Mucosa of descending colon (tissue), 3 donors: ENCODE measurements around the gene RBFOX2. TPM values are rescaled to one million over a fixed set of nuclear protein-coding genes. Genes with fewer than 3 reads are reported as not detected.
A peak's percentile ranks its signal among the peaks of the same experiment; 100 is the strongest.

Experiments used
- ATAC-seq: fragments of 200-7000 bp; cut with Tn5 transposase; one replicate; pipeline ENCODE4 v1.9.1; 2020; ENCODE audit warnings: mild to moderate bottlenecking, moderate library complexity
- DNase-seq, 3 donors: peaks; one replicate each; pipeline ENCODE4 v3.0.0-alpha.2; 2020
- H3K36me3 ChIP-seq: fragments of 200-600 bp; one replicate; pipeline ENCODE4 v1.8.0; 2021; ENCODE audit warnings: low read depth, mild to moderate bottlenecking
- H3K4me1 ChIP-seq: fragments of 200-600 bp; one replicate; pipeline ENCODE4 v1.8.0; 2021; ENCODE audit warnings: low read depth, mild to moderate bottlenecking
- H3K4me3 ChIP-seq: fragments of 200-600 bp; one replicate; pipeline ENCODE4 v1.8.0; 2021; ENCODE audit warnings: mild to moderate bottlenecking
- H3K9me3 ChIP-seq: fragments of 200-600 bp; one replicate; pipeline ENCODE4 v1.8.0; 2021; ENCODE audit warnings: mild to moderate bottlenecking
- CTCF ChIP-seq: fragments of 200-600 bp; IDR thresholded peaks from one replicate; pipeline ENCODE4 v1.8.0; 2022; ENCODE audit warnings: antibody characterized with exemption, mild to moderate bottlenecking
- intact Hi-C, 2 donors: fragments of 100-400 bp; cut with DNase I in 1 of 2; cut with micrococcal nuclease in 1 of 2; formaldehyde crosslinking; loops; one replicate each; pipeline versions ENCODE4 v1.11.0 to v1.11.1; 2022; cut with DNase I, micrococcal nuclease
- total RNA-seq, 3 donors: library from RNA; stranded (reverse); fragmentation: NEBNext Ultra II Directional in 2 of 3; extraction: Animal tissue kit (Norgen Biotek cat#: 25700) in 2 of 3; gene quantifications; one replicate each; pipeline versions ENCODE4 v1.2.1 to v1.2.4, GENCODE V29; 2021 to 2023
- donor health status: DM: no; HTN: no; CAD: no; lungs with moderate emphysema.
- donor health status: DM: no; HTN: no; CAD: no.
- donor health status: DM: no; HTN: yes; CAD: no.

RBFOX2 gene
- total RNA-seq, 3 donors from 2014 or later = 46.0 to 141 (median 46.2) TPM

GRCh38 chr22:36012332-36012731 is 16.3 kb downstream of the RBFOX2 start:
- no peak for TF ChIP-seq CTCF
- H3K36me3 ChIP-seq = no peaks in the 10 kb centered on the region
- no peak overlapping the region for H3K4me3 ChIP-seq
- no peak for DNase-seq
- intact Hi-C loops = no loop called here
- no peaks in the 10 kb centered on the region for H3K9me3 ChIP-seq
- ATAC-seq = no peak
- peaks cover 8% of the 10 kb centered on the region for H3K4me1 ChIP-seq

GRCh38 chr22:36010882-36011281 is 17.7 kb downstream of the RBFOX2 start:
- intact Hi-C loops = no loop called here

GRCh38 chr22:36010090-36010489 is 18.5 kb downstream of the RBFOX2 start:
- Histone ChIP-seq H3K4me3 (no peak overlapping the region), H3K9me3 (no peaks in the 10 kb centered on the region), H3K36me3 (no peaks in the 10 kb centered on the region), H3K4me1 (peaks cover 4% of the 10 kb centered on the region)
- DNase-seq = no peak
- ATAC-seq = no peak
- intact Hi-C loops = no loop called here
- TF ChIP-seq CTCF = no peak

More at GRCh38 chr22:36010882-36011281, 17.7 kb downstream of the RBFOX2 start:
- ATAC-seq (peak; percentile 36), DNase-seq (no peak)
- Histone ChIP-seq H3K4me3 (no peak overlapping the region), H3K4me1 (peaks cover 6% of the 10 kb centered on the region), H3K9me3 (no peaks in the 10 kb centered on the region), H3K36me3 (no peaks in the 10 kb centered on the region)
- TF ChIP-seq CTCF = no peak

- Histone ChIP-seq H3K4me3 (no peak overlapping the region), H3K9me3 (no peaks in the 10 kb centered on the region), H3K36me3 (no peaks in the 10 kb centered on the region), H3K4me1 (peaks cover 4% of the 10 kb centered on the region)
- DNase-seq (no peak), ATAC-seq (peak; percentile 35)
- TF ChIP-seq CTCF = no peak
- intact Hi-C loops = no loop called here
Observed at GRCh38 chr22:36009085-36009484, 19.5 kb downstream of the RBFOX2 start.

- intact Hi-C loops = no loop called here
- no peak for ATAC-seq
- H3K36me3 ChIP-seq = no peaks in the 10 kb centered on the region
- H3K9me3 ChIP-seq = no peaks in the 10 kb centered on the region
- no peak for DNase-seq
- H3K4me3 ChIP-seq = no peak overlapping the region
- no peak for TF ChIP-seq CTCF
- peaks cover 4% of the 10 kb centered on the region for H3K4me1 ChIP-seq
Observed at GRCh38 chr22:36008565-36008964, 20.1 kb downstream of the RBFOX2 start.

- TF ChIP-seq CTCF = no peak
- ATAC-seq (no peak), DNase-seq (no peak)
- intact Hi-C loops = no loop called here
- Histone ChIP-seq H3K9me3 (no peaks in the 10 kb centered on the region), H3K4me3 (no peak overlapping the region), H3K4me1 (peaks cover 4% of the 10 kb centered on the region), H3K36me3 (no peaks in the 10 kb centered on the region)
Observed at GRCh38 chr22:36008131-36008530, 20.5 kb downstream of the RBFOX2 start.
